SK-N-SH (cell line): Measurements from ENCODE around the gene STKLD1.

Experiments
- ELF1 ChIP-seq: IDR thresholded peaks from 2 replicates; pipeline ENCODE4 v1.4.0; 2012
- EP300 ChIP-seq, 2 experiments: IDR thresholded peaks; 2 replicates each; pipeline versions ENCODE4 v1.4.0 to v1.6.1; 2012; ENCODE audit warnings: borderline replicate concordance in 1 of 2, low read depth in 1 of 2, low read length in 1 of 2
- JUND ChIP-seq: IDR thresholded peaks from 2 replicates; pipeline ENCODE4 v1.4.0; 2012
- MXI1 ChIP-seq: IDR thresholded peaks from 2 replicates; pipeline ENCODE4 v1.6.1; 2012; ENCODE audit warnings: mild to moderate bottlenecking, low read depth, low read length, improper control_type of control experiment
- RAD21 ChIP-seq: IDR thresholded peaks from 2 replicates; pipeline ENCODE4 v1.6.1; 2012; ENCODE audit warnings: mild to moderate bottlenecking, low read length
- RFX5 ChIP-seq: IDR thresholded peaks from 2 replicates; pipeline ENCODE4 v1.6.1; 2012; ENCODE audit warnings: mild to moderate bottlenecking, improper control_type of control experiment, low read length
- TEAD4 ChIP-seq: IDR thresholded peaks from 2 replicates; pipeline ENCODE4 v1.4.0; 2012; ENCODE audit warnings: mild to moderate bottlenecking, borderline replicate concordance; ENCODE audit not compliant: insufficient read depth
- TF ChIP-seq, protein P1 (sequence below): IDR thresholded peaks from 2 replicates; pipeline ENCODE4 v1.4.0; 2012; ENCODE audit warnings: low read depth
- TF ChIP-seq, protein P2 (sequence below): fragments of 200-600 bp; sonication (generic); IDR thresholded peaks from 2 replicates; pipeline ENCODE4 v1.6.1; 2017; ENCODE audit warnings: antibody characterized with exemption, mild to moderate bottlenecking, moderate library complexity
- TF ChIP-seq, protein P3 (sequence below): IDR thresholded peaks from 2 replicates; pipeline ENCODE4; 2012
- TF ChIP-seq, protein P4 (sequence below): IDR thresholded peaks from 2 replicates; pipeline ENCODE4 v1.4.0; 2012; ENCODE audit warnings: low read depth, borderline replicate concordance

DNA sequence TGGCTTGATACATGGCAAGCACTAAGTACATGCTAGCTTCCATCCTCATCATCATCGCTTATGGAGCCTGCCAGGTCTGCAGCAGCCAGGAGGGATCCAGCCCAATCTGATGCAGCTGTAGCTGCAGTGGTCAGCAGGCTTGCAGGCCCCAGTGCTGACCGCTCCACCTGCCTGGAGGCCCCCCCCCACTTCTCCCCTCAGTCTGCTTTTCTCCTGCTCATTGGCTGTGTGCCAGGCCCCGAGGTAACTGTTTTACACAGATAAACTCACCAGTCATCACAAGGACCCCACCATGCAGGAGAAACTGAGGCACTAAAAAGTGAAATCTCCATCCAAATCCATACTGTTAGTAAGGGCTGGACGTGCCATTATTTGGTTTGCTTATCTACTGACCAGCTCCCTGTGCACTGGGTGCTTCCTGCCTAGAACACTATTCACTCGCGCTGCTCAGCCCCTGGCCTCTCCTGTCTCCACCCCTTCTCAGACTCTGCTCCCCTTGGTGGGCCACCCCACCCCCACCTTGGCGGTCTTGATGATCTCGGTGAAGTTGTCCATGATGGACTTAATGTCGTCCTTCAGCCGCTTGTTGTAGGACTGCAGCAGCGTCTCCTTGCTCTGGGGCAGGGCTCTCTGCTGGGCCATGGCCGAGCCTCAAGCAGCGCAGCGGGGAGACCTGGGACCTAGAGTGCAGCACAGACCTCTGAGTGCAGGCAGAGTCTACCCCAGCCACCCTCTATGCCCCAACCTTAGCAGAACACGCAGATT lies 30.0 kb upstream of the STKLD1 start:
- TF ChIP-seq RAD21 (no peak), RFX5 (no peak), MXI1 (no peak), EP300 (IDR thresholded peaks at IDR 0.05; ENCODE audit: borderline replicate concordance in 1 of 2, low read depth in 1 of 2, low read length in 1 of 2) (no peak), TEAD4 (no peak), ELF1 (no peak), JUND (no peak)
- TF ChIP-seq, protein P1, sequence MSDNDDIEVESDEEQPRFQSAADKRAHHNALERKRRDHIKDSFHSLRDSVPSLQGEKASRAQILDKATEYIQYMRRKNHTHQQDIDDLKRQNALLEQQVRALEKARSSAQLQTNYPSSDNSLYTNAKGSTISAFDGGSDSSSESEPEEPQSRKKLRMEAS, result no peak
- TF ChIP-seq, protein P2, sequence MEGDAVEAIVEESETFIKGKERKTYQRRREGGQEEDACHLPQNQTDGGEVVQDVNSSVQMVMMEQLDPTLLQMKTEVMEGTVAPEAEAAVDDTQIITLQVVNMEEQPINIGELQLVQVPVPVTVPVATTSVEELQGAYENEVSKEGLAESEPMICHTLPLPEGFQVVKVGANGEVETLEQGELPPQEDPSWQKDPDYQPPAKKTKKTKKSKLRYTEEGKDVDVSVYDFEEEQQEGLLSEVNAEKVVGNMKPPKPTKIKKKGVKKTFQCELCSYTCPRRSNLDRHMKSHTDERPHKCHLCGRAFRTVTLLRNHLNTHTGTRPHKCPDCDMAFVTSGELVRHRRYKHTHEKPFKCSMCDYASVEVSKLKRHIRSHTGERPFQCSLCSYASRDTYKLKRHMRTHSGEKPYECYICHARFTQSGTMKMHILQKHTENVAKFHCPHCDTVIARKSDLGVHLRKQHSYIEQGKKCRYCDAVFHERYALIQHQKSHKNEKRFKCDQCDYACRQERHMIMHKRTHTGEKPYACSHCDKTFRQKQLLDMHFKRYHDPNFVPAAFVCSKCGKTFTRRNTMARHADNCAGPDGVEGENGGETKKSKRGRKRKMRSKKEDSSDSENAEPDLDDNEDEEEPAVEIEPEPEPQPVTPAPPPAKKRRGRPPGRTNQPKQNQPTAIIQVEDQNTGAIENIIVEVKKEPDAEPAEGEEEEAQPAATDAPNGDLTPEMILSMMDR, result no peak
- TF ChIP-seq, protein P3, sequence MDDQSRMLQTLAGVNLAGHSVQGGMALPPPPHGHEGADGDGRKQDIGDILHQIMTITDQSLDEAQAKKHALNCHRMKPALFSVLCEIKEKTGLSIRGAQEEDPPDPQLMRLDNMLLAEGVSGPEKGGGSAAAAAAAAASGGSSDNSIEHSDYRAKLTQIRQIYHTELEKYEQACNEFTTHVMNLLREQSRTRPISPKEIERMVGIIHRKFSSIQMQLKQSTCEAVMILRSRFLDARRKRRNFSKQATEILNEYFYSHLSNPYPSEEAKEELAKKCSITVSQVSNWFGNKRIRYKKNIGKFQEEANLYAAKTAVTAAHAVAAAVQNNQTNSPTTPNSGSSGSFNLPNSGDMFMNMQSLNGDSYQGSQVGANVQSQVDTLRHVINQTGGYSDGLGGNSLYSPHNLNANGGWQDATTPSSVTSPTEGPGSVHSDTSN, result no peak
- TF ChIP-seq, protein P4, sequence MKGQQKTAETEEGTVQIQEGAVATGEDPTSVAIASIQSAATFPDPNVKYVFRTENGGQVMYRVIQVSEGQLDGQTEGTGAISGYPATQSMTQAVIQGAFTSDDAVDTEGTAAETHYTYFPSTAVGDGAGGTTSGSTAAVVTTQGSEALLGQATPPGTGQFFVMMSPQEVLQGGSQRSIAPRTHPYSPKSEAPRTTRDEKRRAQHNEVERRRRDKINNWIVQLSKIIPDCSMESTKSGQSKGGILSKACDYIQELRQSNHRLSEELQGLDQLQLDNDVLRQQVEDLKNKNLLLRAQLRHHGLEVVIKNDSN, result no peak
